ENCODE measurements around the gene MAP4K4.

Gene MAP4K4

DNA sequence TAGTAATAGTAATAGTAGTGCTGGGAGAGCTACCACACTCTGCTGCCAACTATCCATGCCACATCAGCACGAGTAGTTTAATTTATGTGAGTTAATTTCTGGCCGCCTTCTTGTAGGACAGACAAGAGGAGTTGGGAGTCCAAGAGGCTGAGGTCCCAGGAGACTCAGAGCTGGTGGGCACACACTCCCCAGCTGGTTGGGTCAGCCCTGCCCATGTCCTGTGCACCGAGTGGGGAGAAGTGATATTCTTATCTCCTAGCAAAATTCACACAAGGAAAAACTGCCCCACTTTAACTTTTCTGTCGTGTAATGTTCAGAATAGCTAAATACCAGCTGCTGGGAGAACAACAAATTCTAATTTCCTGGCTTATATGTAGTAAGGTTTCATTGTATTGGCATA lies 15.2 kb upstream of the MAP4K4 start:
- H3K27me3 Mint-ChIP-seq, result no peaks in the 10 kb centered on the region
- H3K9me3 Mint-ChIP-seq (ENCODE audit: low read depth), result no peaks in the 10 kb centered on the region
- H3K4me3 Mint-ChIP-seq, result no peak overlapping the region
- no peak overlapping the region for H3K27ac Mint-ChIP-seq
- H3K4me1 Mint-ChIP-seq (ENCODE audit: low read depth), result no peaks in the 10 kb centered on the region
- H3K36me3 Mint-ChIP-seq, result no peaks in the 10 kb centered on the region

DNA sequence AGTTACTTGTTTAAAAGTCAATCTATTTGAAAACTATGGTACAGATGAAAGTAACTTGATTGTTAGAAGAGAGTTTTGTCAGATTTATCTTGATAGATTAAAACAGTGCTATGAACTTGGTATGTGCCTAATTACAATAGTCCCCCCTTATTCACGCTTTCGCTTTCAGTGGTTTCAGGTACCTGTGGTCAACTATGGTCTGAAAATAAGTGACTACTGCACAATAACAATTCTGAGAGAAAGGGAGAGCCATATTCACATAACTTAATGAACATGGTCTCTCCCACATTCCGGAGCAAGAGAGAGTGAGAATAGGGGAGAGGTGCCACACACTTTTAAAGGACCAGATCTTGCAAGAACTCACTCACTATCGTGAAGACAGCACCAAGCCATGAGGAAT lies 13.2 kb upstream of the MAP4K4 start:
- Mint-ChIP-seq H3K9me3 (ENCODE audit: low read depth) (no peaks in the 10 kb centered on the region), H3K4me3 (no peak overlapping the region), H3K4me1 (ENCODE audit: low read depth) (no peaks in the 10 kb centered on the region), H3K36me3 (no peaks in the 10 kb centered on the region), H3K27ac (no peak overlapping the region), H3K27me3 (no peaks in the 10 kb centered on the region)

DNA sequence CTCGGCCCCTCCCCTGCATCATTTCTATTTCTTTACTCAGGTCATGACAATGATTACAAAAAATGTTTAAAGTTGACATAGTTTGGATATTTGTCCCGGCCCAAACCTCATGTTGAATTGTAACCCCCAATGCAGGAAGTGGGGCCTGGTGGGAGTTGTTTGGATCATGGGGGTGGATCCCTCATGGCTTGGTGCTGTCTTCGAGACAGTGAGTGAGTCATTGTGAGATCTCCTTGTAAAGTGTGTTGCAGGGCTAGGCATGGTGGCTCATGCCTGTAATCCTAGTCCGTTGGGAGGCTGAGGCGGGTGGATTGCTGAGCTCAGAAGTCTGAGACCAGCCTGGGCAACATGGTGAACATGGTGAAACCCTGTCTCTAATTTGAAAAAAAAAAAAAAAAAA lies 9.2 kb upstream of the MAP4K4 start:
- H3K9me3 Mint-ChIP-seq (ENCODE audit: low read depth), result no peaks in the 10 kb centered on the region
- H3K36me3 Mint-ChIP-seq, result no peaks in the 10 kb centered on the region
- H3K4me1 Mint-ChIP-seq (ENCODE audit: low read depth), result peaks cover 15% of the 10 kb centered on the region
- peak overlapping the region; percentile 46 for H3K27ac Mint-ChIP-seq
- no peaks in the 10 kb centered on the region for H3K27me3 Mint-ChIP-seq
- no peak overlapping the region for H3K4me3 Mint-ChIP-seq

DNA sequence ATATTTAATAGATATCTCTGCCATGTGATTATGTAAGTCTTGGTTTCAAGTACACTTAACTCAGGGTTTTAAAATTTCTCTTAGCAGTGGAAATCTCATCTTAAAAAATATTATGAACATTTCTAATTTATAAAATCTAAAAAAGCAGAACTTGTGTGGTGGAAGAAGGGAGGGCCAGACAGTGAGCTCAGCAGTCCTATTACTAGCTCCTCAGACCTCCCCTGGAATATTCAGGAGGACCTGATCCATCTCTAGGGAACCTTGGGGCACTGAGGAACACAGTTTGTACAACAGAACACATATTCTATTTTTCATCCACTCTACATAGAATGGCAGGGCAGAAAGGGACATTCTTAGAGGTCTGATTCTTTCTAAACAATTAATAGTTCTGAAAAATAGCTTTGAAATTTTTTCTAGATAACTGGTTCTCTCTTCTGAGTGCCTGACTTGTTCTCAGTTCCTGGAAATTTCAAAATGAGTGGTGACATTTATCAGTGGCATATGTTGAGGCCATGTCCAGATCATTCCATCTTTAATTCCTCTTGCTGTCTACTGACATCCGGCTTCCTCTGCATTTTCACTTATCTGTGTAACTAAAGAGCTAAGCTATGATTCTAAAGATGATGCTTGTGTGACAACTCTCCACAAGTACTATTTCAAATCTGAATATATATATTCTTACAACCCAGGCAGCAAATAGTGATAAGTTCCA lies 8.2 kb upstream of the MAP4K4 start:
- H3K9me3 Mint-ChIP-seq (ENCODE audit: low read depth), result no peaks in the 10 kb centered on the region
- no peaks in the 10 kb centered on the region for H3K27me3 Mint-ChIP-seq
- H3K4me3 Mint-ChIP-seq, result no peak overlapping the region
- H3K4me1 Mint-ChIP-seq (ENCODE audit: low read depth), result peaks cover 18% of the 10 kb centered on the region
- no peaks in the 10 kb centered on the region for H3K36me3 Mint-ChIP-seq
- no peak overlapping the region for H3K27ac Mint-ChIP-seq

DNA sequence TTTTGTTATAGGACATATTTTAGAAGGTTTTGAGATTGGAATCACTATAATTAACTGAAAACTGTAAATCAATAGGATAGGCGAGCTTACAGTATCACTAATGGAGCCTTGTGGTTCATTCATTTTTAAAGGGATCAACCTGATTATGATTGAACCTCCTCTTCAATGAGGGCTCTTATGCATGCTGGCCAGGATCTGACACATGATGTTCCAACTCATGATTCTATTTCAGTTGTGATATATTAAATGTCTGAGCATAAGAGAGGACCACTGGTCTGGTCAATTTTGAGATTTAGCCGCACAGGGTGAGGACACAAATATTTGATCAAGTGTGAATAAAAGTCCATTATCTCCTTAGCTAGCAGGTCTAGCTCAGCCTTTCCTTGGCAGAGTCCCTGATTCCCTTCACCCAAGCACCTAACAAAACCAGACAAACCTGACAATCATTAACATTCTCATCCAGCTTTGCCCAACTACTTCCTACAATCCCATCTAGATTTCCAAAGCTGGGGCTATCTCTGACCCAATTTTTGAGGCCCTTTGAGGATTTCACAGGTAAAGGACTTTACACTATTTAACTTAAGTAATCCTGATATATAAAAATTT lies 6.9 kb upstream of the MAP4K4 start:
- H3K27ac Mint-ChIP-seq, result no peak overlapping the region
- no peak overlapping the region for H3K4me3 Mint-ChIP-seq
- no peaks in the 10 kb centered on the region for H3K9me3 Mint-ChIP-seq (ENCODE audit: low read depth)
- H3K27me3 Mint-ChIP-seq, result no peaks in the 10 kb centered on the region
- peaks cover 18% of the 10 kb centered on the region for H3K4me1 Mint-ChIP-seq (ENCODE audit: low read depth)
- no peaks in the 10 kb centered on the region for H3K36me3 Mint-ChIP-seq

DNA sequence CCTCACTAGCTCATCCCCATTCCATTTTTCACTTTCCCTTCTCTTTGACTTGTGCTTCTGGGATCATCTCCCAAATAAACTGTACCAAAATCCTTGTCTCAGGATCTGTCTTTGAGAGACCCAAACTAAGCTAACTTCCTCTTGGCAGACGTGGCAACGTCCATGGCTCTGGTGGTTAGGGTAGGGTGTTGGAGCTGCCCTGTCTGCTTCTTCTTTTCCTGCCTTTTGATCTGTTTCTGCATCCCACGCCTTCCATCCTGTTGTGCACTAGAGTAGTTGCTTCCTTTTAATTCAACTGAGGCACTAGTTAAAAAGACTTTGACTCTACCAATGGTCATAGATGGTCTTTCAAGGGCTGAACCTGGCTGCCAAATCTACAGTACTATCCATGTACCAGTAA lies 5.5 kb upstream of the MAP4K4 start:
- no peak overlapping the region for H3K27ac Mint-ChIP-seq
- H3K27me3 Mint-ChIP-seq, result no peaks in the 10 kb centered on the region
- no peak overlapping the region for H3K4me3 Mint-ChIP-seq
- no peaks in the 10 kb centered on the region for H3K36me3 Mint-ChIP-seq
- H3K4me1 Mint-ChIP-seq (ENCODE audit: low read depth), result peaks cover 23% of the 10 kb centered on the region
- no peaks in the 10 kb centered on the region for H3K9me3 Mint-ChIP-seq (ENCODE audit: low read depth)

DNA sequence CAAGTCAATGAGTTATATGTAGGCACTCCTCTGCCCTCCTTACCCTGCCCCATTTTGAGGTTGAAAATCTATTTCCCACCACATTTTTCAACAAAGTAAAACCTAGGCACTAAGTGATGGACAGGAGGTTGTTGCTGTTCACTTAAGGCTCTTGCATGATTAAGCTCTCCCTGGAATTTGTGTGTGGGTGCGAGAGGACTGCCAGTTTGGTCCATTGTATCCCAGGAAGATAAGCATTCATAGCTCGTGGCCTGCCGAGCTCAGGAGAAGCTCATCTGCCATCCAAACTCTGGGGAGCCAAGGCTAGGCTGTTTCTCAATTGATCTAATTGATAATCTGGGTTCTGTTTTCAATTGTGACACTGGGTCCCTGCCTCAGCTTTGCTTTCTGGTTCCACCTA lies 4.7 kb upstream of the MAP4K4 start:
- no peaks in the 10 kb centered on the region for H3K36me3 Mint-ChIP-seq
- H3K4me1 Mint-ChIP-seq (ENCODE audit: low read depth), result peaks cover 23% of the 10 kb centered on the region
- no peak overlapping the region for H3K4me3 Mint-ChIP-seq
- no peaks in the 10 kb centered on the region for H3K9me3 Mint-ChIP-seq (ENCODE audit: low read depth)
- no peak overlapping the region for H3K27ac Mint-ChIP-seq
- no peaks in the 10 kb centered on the region for H3K27me3 Mint-ChIP-seq

DNA sequence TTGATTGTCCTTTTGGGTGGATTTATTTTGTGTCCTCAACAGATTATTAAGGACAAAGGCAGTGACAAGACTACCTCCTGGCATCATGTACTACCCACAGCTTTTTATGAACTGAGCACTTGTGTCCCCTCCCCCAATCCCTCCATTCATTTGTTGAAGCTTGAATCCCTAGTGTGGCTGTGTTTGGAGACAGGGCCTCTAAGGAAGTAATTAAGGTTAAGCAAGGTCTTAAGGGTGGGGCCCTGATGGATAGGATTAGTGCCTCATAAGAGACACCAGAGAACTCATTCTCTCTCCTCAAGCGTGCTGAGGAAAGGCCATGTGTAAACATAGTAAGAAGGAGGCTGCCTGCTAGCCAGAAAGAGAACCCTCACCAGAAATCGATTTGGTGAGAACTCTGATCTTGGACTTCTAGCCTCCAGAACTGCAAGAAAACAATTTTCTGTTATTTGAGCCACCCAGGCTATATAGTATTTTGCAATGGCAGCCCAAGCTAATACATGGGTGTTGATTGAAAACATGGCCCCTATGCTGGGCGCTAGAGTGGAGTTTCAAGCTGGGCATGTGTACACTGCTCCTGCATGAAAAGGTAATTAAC lies 3.4 kb upstream of the MAP4K4 start:
- Mint-ChIP-seq H3K4me1 (ENCODE audit: low read depth) (peaks cover 23% of the 10 kb centered on the region), H3K27ac (no peak overlapping the region), H3K9me3 (ENCODE audit: low read depth) (no peaks in the 10 kb centered on the region), H3K27me3 (no peaks in the 10 kb centered on the region), H3K36me3 (no peaks in the 10 kb centered on the region), H3K4me3 (no peak overlapping the region)

DNA sequence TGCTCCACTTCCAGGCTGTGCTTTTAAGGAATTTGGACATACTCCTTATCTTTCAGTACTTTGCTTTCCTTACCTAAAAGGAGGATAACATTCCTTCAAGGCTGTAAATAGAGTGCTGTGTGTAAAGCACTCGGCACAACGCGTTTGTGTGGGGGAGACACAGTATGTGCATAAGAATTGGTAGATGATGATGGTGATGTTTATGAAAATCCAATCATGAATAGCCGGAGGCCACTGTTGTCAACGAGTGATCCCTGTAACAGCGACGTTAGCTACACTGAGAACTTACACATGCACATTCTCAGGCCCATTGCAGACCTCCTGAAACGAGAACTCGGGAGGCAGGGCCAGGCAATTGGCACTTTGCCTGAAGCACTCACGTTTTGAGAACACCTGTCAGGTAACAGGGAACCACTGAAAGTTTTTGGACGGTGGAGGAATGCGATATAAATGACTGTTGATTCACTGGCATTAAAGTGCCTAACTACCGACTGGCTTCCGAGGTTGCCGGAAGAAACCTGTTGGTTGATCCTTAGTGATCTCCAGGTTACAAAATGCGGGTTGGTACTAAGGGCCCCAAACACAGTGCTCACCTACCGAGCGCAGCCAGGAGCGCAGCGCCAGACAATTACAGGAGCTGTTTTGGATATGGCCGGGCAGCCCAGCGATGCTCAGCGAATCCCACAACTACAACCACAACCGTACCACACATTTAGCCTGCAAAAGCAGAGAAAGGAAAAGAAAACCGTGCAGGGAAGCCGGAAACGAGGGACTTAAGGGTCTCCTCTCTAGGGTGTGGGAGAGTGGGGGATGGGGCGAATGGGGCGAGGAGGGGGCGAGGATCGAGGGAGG lies 1.0 kb upstream of the MAP4K4 start:
- H3K27me3 Mint-ChIP-seq, result no peaks in the 10 kb centered on the region
- peak overlapping the region; percentile 89 for H3K4me3 Mint-ChIP-seq
- H3K27ac Mint-ChIP-seq, result peak overlapping the region; percentile 93
- peaks cover 4% of the 10 kb centered on the region for H3K36me3 Mint-ChIP-seq
- peaks cover 23% of the 10 kb centered on the region for H3K4me1 Mint-ChIP-seq (ENCODE audit: low read depth)
- no peaks in the 10 kb centered on the region for H3K9me3 Mint-ChIP-seq (ENCODE audit: low read depth)

DNA sequence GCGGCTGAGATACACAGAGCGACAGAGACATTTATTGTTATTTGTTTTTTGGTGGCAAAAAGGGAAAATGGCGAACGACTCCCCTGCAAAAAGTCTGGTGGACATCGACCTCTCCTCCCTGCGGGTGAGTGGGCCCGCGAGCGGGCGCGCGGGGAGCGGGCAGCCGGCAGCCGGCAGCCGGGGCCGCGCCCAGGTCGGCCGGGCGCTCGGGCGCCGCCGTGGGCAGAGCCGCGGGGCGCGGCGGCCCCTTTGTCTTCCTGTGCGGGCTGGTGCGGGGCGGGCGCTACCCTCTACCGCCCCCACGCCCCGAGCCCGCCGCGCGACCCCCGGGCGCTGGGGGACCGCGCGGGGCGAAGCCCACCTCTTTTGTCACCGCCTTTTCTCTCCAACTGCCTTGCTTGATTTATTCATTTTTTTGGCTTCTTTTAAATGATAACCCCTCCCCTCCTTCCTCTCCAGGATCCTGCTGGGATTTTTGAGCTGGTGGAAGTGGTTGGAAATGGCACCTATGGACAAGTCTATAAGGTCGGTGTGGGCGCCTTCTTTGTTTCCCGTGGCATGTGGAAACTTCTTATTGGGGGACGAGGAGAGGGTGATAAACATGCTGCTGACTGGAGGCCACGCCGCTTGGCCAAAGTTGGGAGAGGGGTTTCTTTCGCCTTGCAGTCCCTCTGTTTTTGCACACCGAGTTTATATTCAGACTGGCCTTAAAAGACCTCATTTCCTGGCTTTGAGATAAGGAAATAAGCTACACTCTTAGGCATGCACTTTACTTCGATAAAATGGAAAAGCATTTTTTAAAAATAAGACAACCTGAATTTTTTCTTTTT lies 722 bp downstream of the MAP4K4 start:
- Mint-ChIP-seq H3K27ac (no peak overlapping the region), H3K4me3 (peak overlapping the region; percentile 59), H3K4me1 (ENCODE audit: low read depth) (peaks cover 19% of the 10 kb centered on the region), H3K36me3 (peaks cover 11% of the 10 kb centered on the region), H3K27me3 (no peaks in the 10 kb centered on the region), H3K9me3 (ENCODE audit: low read depth) (no peaks in the 10 kb centered on the region)

DNA sequence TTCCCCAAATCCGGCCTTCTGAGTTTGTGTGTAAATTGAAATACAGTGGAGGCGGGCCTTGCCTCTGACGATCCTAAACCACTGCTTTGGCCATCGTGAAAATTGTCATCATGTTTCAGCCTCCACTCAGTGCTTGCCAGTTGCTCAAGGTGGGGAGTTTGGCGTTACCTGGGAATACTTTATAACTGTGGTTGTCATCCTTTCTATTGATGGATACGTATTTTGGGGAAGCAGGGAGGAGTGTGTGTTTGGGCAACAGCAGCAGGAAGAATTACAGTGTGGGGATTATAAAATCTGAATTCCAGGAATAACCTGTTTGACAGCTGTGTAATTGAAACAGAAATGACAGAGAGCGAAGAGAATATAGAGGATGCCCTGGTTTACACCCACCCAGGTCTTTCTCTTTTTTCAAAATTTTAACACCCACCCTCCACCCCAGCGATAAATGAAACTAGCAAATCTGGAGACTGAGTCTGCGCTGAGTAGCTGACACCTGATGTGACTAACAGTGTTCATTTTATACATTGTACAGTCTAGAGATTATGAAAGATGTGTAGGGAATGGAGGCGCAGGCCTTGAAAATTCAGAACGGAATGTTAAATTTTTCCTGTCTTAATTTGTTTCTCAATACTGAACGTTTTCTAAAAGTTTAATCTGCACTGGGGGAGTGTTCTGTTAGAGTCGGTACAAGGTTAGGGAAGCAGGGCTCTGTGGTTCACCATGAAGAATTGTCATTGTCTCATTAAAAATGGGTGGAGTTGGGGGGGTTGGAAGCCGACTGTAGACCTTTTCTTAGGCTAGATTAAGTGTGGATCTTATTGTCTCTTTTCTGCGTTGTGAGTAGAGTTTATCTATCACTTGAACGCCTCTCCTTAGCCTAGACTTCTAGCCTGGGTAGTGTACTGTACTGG lies 1.6 kb downstream of the MAP4K4 start:
- no peak overlapping the region for H3K27ac Mint-ChIP-seq
- peaks cover 24% of the 10 kb centered on the region for H3K4me1 Mint-ChIP-seq (ENCODE audit: low read depth)
- H3K27me3 Mint-ChIP-seq, result no peaks in the 10 kb centered on the region
- H3K4me3 Mint-ChIP-seq, result no peak overlapping the region
- peaks cover 11% of the 10 kb centered on the region for H3K36me3 Mint-ChIP-seq
- H3K9me3 Mint-ChIP-seq (ENCODE audit: low read depth), result no peaks in the 10 kb centered on the region

DNA sequence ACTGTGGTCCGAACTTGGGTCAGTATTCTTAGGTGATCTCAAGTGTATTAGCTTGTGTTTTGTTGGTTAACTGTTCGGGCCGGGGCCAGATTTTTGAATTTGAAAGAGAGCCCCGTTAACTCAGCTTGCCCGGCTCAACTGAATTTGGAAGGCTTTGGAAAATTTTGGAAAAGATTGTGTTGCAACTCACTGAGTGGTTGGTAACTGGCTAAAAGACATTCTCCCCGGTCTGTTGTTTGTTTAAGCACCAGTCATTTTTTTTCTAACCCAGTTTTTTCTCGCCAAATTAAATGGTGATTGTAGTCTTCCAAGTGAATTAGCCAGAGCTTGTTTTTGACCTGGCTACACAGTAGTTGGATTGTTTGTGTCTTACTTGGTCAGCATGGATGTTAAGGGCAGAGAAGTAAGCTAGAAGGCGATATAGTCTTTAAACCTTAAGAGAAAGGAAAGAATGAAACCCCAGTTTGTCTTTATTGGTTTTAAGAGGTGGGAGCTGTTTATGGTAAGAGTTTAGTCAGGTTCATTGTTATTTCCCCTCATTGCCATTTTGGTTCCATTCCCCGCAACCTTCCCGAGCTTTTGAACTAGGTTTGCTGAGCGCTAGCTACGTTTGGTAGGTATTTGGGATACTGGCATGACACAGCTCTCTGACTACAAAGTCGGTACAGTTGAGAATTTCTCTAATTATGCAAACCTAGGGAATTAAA lies 2.4 kb downstream of the MAP4K4 start:
- Mint-ChIP-seq H3K27me3 (no peaks in the 10 kb centered on the region), H3K4me1 (ENCODE audit: low read depth) (peaks cover 32% of the 10 kb centered on the region), H3K36me3 (peaks cover 11% of the 10 kb centered on the region), H3K4me3 (no peak overlapping the region), H3K27ac (no peak overlapping the region), H3K9me3 (ENCODE audit: low read depth) (no peaks in the 10 kb centered on the region)

DNA sequence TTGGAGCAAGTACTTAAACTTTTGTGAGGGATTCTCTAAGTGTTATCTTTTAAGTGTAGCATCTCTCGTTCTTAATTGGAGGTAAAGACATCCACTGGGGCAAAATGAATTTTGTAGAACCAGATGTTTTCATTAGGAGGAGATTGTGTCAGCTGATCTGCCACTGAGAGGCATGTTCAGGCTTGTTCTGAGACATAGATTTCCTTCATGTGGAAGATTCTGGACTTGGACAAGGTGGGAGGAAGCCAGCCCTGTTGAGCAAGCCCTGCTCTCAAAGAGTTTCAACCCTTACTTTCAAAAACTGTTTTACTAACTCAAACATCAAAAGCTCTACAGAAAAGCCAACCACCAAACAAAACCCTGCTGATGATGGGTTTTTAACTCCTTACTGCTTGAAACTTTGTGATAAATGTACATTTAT lies 6.5 kb downstream of the MAP4K4 start:
- Mint-ChIP-seq H3K27me3 (no peaks in the 10 kb centered on the region), H3K4me3 (peak overlapping the region; percentile 77), H3K4me1 (ENCODE audit: low read depth) (peaks cover 63% of the 10 kb centered on the region), H3K27ac (peak overlapping the region; percentile 85), H3K36me3 (peaks cover 14% of the 10 kb centered on the region), H3K9me3 (ENCODE audit: low read depth) (no peaks in the 10 kb centered on the region)
